GM18861 (cell line): Measurements from ENCODE around the gene TMEM98.
"Not testable (repeated sequence)": the region's sequence is repeated elsewhere in the genome, so short reads cannot be mapped to it uniquely, and the experiment has no call there.

Source experiments
- ATAC-seq: cut with Tn5 transposase; IDR thresholded peaks from one replicate; pipeline ENCODE4 v1.9.1; 2021; ENCODE audit not compliant: unreplicated experiment

TMEM98 gene, protein sequence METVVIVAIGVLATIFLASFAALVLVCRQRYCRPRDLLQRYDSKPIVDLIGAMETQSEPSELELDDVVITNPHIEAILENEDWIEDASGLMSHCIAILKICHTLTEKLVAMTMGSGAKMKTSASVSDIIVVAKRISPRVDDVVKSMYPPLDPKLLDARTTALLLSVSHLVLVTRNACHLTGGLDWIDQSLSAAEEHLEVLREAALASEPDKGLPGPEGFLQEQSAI

GRCh38 chr17:32927724-32928585 is at the start of gene TMEM98:
TMEM98 (plus strand) TSS chr17:32928153; CDS start chr17:32931529, 3,376 bp downstream.
- no peak for ATAC-seq

- ATAC-seq, result no peak
Measured at GRCh38 chr17:32878211-32878610, 49.7 kb upstream of the TMEM98 start.

GRCh38 chr17:32879134-32879533 is 48.8 kb upstream of the TMEM98 start:
- ATAC-seq, result no peak

DNA sequence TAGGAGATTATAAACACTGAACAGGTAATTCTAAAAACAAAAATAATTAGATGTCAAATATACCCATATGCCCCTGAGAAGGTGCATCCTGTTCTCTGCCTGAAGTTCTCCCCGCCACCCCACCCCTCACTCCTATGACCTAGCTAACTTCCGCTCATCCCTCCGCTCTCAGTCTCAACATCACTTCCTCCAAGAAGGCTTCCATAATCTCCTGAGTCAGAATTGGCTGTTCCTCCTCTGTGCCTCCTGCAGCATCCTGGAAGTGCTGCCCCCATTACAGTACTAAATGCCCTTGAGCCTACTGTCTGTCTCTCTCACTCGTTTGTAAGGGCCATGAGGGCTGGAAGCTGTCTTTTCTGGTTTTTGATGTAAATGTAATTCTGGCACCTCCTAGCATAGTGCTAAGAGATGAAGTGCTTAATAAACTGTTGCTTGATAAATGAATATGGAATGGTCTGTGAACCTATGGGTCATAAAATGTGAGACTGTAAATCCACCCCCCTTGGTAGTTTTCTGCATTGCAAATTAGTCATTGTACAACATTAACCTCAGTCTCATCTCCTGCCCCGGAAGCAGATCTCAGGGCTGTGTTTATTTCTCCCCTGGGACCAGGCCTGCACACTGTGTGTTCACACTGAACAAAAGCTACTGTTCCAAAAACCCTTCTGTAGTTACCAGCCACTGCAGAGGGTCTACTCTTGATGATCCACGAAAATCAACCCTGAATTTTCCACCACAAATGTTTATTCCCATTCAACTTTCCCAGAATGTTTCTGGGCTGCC is 47.1 kb upstream of the TMEM98 start:
- ATAC-seq, result no peak

- no peak for ATAC-seq
Measured at GRCh38 chr17:32882029-32882428, 45.9 kb upstream of the TMEM98 start.

DNA sequence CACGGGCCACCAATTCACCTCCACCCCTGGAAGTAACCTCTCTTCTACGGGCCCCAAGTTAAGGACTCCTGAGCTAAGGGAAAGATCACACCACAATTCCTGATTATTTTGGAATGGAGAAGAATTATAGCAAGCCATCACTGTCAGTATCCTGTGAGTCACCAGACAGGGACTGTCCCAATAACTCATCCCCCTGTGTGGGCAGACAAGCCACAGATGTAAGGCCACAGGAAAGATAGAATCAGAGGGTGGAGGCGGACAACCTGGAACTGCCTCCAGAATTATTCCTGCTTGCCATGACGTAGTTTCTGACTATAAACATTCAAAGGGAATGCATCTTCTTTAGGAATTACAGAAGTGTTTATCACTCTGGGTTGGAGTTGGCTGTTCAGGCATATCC is 45.2 kb upstream of the TMEM98 start:
- no peak for ATAC-seq

- ATAC-seq, result not testable (repeated sequence)
Measured at GRCh38 chr17:32886951-32887350, 41.0 kb upstream of the TMEM98 start.

- not testable (repeated sequence) for ATAC-seq
Measured at GRCh38 chr17:32887410-32887809, 40.5 kb upstream of the TMEM98 start.

DNA sequence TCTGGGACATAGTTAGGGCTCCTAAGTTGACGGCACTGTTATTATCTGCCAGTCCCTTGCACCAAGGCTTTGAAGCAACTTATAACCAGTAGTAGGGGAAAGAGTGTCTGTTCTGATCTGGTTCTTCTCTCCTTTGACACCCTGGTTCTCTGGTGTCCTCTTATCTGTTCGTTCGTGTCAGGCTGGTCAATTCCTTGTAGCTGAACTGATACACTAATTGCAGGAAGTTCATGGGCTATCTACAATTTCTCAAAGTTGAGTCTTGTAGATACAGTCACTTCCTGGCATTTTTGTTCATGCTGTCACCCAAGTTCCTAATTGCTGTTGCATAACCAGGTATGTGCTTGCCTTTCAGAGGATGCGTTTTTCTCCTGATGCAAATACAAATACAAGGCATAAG is 33.7 kb upstream of the TMEM98 start:
- no peak for ATAC-seq

DNA sequence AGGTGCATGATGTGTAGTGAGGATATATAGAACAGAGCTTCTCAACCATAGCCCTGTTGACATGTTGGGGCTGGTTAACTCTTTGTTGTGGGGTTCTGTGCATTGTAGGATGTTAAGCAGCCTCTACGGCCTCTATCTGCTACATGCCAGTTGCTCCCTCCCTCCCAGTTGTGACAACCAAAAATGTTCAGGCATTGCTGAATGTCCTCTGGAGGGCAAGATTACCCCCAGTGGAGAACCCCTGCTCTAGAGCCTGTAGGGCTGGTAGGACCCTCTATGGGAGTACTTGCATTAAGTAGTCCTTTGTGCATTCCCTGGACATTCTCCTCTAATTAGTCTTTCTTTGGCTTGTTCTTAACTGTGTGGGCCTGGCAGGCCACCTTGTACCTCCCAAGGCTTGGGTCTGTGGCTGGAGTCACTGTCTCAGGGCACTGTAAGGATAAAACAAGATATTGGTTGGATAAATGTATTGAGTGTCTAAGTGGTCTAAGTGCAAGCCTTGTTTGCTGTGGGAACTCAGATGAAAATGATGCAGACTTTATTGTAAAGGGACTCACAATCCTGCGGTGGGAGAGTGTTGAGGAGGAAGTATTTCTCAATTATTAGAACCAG is 31.2 kb upstream of the TMEM98 start:
- no peak for ATAC-seq

DNA sequence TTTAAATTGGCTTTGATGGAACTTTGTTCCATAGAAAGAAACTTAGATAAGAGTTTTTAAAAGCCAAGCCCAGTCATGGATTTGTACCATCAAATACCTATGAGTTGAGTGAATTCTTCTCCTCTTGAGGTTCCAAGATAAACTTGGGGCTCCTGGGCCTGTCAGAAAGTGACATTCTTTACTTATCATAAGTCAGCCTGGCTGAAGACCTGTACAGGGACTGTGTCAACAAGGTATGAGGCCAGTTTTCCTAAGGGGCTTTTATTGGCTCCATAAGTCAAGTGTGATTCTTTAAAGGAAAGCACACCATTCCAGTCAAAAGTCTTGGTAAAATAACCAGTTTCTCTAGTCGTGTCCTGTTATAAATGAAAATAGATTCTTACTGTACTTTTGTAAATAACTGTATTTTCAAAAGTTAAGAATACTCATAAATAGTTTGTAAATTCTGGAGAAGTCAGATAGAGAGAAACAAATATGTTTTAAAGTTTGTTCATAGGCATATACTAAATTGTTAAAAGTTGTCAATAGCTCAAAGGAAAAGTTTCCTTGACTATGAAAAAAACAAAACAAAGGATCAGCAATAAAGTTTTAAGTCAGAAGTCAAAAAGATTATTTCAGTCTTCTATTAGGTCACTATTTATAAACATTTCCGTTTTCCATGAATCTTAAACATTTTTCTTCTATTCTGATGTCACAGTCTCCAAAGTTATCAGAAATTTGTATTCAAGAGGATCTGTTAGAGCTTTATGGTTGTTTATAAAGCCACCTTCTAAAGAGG is 28.5 kb upstream of the TMEM98 start:
- no peak for ATAC-seq

- no peak for ATAC-seq
Measured at GRCh38 chr17:32901743-32902142, 26.2 kb upstream of the TMEM98 start.

DNA sequence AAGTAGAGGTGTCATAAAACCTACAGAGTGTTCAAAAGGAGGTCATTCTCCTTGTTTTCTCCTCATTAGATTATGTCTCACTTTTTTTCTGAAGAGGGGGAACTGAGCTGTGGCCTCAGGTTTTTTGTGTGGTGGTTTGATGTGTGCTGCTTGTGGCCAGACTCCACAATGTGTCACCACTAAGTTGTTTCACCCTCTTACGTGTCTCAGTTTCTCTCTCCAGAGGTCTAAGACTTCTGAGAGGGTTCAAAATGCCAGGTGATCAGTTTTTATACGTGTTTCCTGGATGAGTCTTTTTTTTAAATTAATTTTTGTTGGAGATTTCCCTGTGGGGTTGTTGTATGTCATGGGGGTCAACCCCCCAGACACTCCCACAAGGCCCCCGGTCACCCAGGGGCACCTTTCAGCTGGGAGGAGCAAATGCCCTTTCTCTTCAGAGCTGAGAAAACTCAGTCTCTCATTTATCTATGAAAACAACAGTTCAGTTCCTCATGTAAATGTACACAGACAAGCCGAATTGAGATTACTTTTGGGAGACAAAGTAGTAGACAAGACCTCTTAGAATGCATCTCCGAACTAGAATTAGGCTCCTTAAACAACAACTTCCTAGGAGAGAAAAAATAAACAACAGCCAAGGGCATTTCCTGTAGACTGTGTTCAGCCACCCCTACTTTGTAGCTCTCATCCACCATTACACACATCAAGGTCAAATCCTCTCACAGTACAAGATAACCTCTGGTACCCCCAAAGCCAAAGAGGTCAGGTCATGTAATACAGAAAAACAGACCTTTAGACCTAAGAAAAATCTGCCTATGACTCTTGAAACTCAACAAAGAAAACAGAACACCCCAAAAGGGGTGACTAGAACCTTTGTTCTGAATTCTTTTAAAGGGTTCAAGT is 23.9 kb upstream of the TMEM98 start:
- ATAC-seq, result no peak

- no peak for ATAC-seq
Measured at GRCh38 chr17:32904891-32905290, 23.1 kb upstream of the TMEM98 start.

DNA sequence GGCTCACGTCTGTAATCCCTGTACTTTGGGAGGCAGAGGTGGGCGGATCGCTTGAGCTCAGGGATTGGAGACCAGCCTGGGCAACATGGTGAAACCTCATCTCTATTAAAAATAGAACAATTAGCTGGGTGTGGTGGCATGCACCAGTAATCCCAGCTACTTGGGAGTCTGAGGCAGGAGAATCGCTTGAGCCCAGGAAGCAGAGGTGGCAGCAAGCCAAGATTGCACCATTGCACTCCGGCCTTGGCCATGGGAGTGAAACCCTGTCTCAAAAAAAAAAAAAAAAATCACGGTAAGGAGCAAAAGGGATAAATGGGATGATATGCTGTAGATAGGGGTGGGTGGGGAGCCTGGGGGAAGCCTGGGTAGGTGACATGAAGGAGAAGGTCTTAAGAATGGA is 20.4 kb upstream of the TMEM98 start:
- ATAC-seq, result no peak

DNA sequence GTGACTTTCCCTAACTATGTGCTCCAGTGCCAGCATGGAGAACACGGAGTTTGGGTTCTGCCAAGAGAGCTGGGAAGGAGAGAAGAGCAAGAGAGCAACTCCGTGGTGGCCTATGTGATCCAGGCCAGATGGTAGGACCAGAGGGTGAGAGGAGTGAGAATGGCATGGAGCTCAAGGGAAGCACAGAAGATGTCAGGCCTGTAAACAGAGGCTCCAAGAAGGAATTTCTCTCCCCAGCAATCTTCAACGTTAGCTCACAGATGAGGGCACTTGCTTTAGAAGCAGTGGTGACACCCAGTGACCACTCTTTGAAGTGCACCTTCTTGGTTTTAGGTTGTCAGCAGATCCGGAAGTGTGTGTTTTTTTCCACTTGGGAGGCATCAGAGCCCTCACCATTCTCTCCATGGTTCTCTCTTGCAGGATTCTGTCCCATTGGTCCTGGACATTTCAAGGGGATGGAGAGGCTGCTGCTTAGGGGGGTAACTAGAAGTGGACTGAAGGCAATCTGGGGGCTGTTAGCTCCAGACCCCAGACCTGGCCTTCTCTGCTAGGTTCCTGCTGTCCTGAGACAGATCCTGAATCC is 18.1 kb upstream of the TMEM98 start:
- peak; percentile 57 for ATAC-seq

- ATAC-seq, result no peak
Measured at GRCh38 chr17:32910769-32911168, 17.2 kb upstream of the TMEM98 start.

GRCh38 chr17:32912218-32912897 is 15.6 kb upstream of the TMEM98 start:
- no peak for ATAC-seq

- no peak for ATAC-seq
Measured at GRCh38 chr17:32913593-32913992, 14.4 kb upstream of the TMEM98 start.
